ENCODE data around the gene LARGE1. TPM values are rescaled to one million over a fixed set of nuclear protein-coding genes. Genes with fewer than 3 reads are reported as not detected.
"Not testable (repeated sequence)": the region's sequence is repeated elsewhere in the genome, so short reads cannot be mapped to it uniquely, and the experiment has no call there.

The LARGE1 gene
- polyA plus RNA-seq, 6 donors from 2014 or later: 3.6 to 9.5 (median 5.6) TPM

GRCh38 chr22:33472462-33473344 is 447.6 kb downstream of the LARGE1 start:
- H3K27ac Mint-ChIP-seq: no peak overlapping the region
- H3K27me3 Mint-ChIP-seq: no peaks in the 10 kb centered on the region
- DNase-seq (no peak), ATAC-seq (ENCODE audit: low read depth in 2 of 2) (peak in 1 of 2 donors; percentile 40)
- H3K4me1 Mint-ChIP-seq: peaks cover 18 to 22% (median 20%) of the 10 kb centered on the region in 3 donors
- H3K36me3 Mint-ChIP-seq: peaks cover 6 to 8% of the 10 kb centered on the region in 2 donors
- H3K9me3 Mint-ChIP-seq: peaks cover 0 to 7% (median 2%) of the 10 kb centered on the region in 7 donors
- H3K4me3 Mint-ChIP-seq: no peak overlapping the region

- H3K27me3 Mint-ChIP-seq: no peaks in the 10 kb centered on the region
- DNase-seq (no peak), ATAC-seq (ENCODE audit: low read depth in 2 of 2) (no peak)
- H3K36me3 Mint-ChIP-seq: peaks cover 8 to 12% of the 10 kb centered on the region in 2 donors
- H3K4me3 Mint-ChIP-seq: no peak overlapping the region
- peak overlapping the region in 5 of 6 donors; percentile 2 to 87 (median 27) for H3K27ac Mint-ChIP-seq
- H3K4me1 Mint-ChIP-seq: peaks cover 20 to 24% (median 22%) of the 10 kb centered on the region in 3 donors
- H3K9me3 Mint-ChIP-seq: peaks cover 0 to 7% (median 2%) of the 10 kb centered on the region in 7 donors
These were observed 449.8 kb downstream of the LARGE1 start for GRCh38 chr22:33470456-33470855.

GRCh38 chr22:33467620-33468095 is 452.6 kb downstream of the LARGE1 start:
- peaks cover 0 to 19% (median 6%) of the 10 kb centered on the region in 7 donors for H3K9me3 Mint-ChIP-seq
- DNase-seq: no peak
- peaks cover 8 to 12% of the 10 kb centered on the region in 2 donors for H3K36me3 Mint-ChIP-seq
- peak overlapping the region in 1 of 6 donors; percentile 42 for H3K27ac Mint-ChIP-seq
- peaks cover 16 to 19% (median 18%) of the 10 kb centered on the region in 3 donors for H3K4me1 Mint-ChIP-seq
- H3K4me3 Mint-ChIP-seq: no peak overlapping the region
- ATAC-seq (ENCODE audit: low read depth in 2 of 2): no peak
- H3K27me3 Mint-ChIP-seq: no peaks in the 10 kb centered on the region

GRCh38 chr22:33467080-33467479 is 453.2 kb downstream of the LARGE1 start:
- no peak for ATAC-seq (ENCODE audit: low read depth in 2 of 2)
- no peak for DNase-seq
- H3K27me3 Mint-ChIP-seq: no peaks in the 10 kb centered on the region
- H3K4me1 Mint-ChIP-seq: peaks cover 10 to 14% (median 13%) of the 10 kb centered on the region in 3 donors
- H3K36me3 Mint-ChIP-seq: peaks cover 8 to 14% of the 10 kb centered on the region in 2 donors
- H3K9me3 Mint-ChIP-seq: peaks cover 0 to 21% (median 9%) of the 10 kb centered on the region in 7 donors
- H3K27ac Mint-ChIP-seq: peak overlapping the region in 3 of 6 donors; percentile 17 to 84 (median 24)
- H3K4me3 Mint-ChIP-seq: no peak overlapping the region

- H3K27me3 Mint-ChIP-seq: no peaks in the 10 kb centered on the region
- H3K4me3 Mint-ChIP-seq: no peak overlapping the region
- H3K4me1 Mint-ChIP-seq: peaks cover 9 to 10% (median 9%) of the 10 kb centered on the region in 3 donors
- DNase-seq: no peak
- peaks cover 5 to 19% of the 10 kb centered on the region in 2 donors for H3K36me3 Mint-ChIP-seq
- H3K9me3 Mint-ChIP-seq: peaks cover 0 to 29% (median 16%) of the 10 kb centered on the region in 7 donors
- no peak for ATAC-seq (ENCODE audit: low read depth in 2 of 2)
- peak overlapping the region in 2 of 6 donors; percentile 4 to 15 for H3K27ac Mint-ChIP-seq
These were observed 454.7 kb downstream of the LARGE1 start for GRCh38 chr22:33465554-33465953.

- H3K27me3 Mint-ChIP-seq: no peaks in the 10 kb centered on the region
- peak overlapping the region in 2 of 6 donors; percentile 11 to 15 for H3K27ac Mint-ChIP-seq
These were observed 455.6 kb downstream of the LARGE1 start for GRCh38 chr22:33464698-33465097.

GRCh38 chr22:33461698-33462434 is 458.4 kb downstream of the LARGE1 start:
- ATAC-seq (ENCODE audit: low read depth in 2 of 2) (no peak), DNase-seq (no peak)
- Mint-ChIP-seq H3K4me3 (no peak overlapping the region), H3K36me3 (peaks cover 0 to 14% of the 10 kb centered on the region in 2 donors), H3K27ac (no peak overlapping the region), H3K4me1 (peaks cover 7 to 9% (median 8%) of the 10 kb centered on the region in 3 donors), H3K27me3 (no peaks in the 10 kb centered on the region), H3K9me3 (peaks cover 0 to 25% (median 14%) of the 10 kb centered on the region in 7 donors)

More at GRCh38 chr22:33464698-33465097, 455.6 kb downstream of the LARGE1 start:
- ATAC-seq (ENCODE audit: low read depth in 2 of 2) (no peak), DNase-seq (no peak)
- Mint-ChIP-seq H3K4me3 (no peak overlapping the region), H3K9me3 (peaks cover 0 to 25% (median 15%) of the 10 kb centered on the region in 7 donors), H3K36me3 (peaks cover 0 to 14% of the 10 kb centered on the region in 2 donors), H3K4me1 (peaks cover 7 to 9% (median 8%) of the 10 kb centered on the region in 3 donors)

- not testable (repeated sequence) for H3K4me3 Mint-ChIP-seq; H3K4me1 Mint-ChIP-seq; DNase-seq; ATAC-seq (ENCODE audit: low read depth in 2 of 2); H3K27me3 Mint-ChIP-seq; H3K27ac Mint-ChIP-seq
- H3K9me3 Mint-ChIP-seq: peaks cover 0 to 25% (median 14%) of the 10 kb centered on the region in 7 donors
- H3K36me3 Mint-ChIP-seq: peaks cover 0 to 13% of the 10 kb centered on the region in 2 donors
These were observed 459.0 kb downstream of the LARGE1 start for GRCh38 chr22:33461245-33461644.

GRCh38 chr22:33459137-33459536 is 461.1 kb downstream of the LARGE1 start:
- DNase-seq: no peak
- Mint-ChIP-seq H3K4me3 (no peak overlapping the region), H3K27ac (no peak overlapping the region), H3K4me1 (peaks cover 0 to 3% (median 0%) of the 10 kb centered on the region in 3 donors), H3K9me3 (peaks cover 0 to 17% (median 14%) of the 10 kb centered on the region in 7 donors), H3K27me3 (no peaks in the 10 kb centered on the region), H3K36me3 (peaks cover 0 to 7% of the 10 kb centered on the region in 2 donors)
- no peak for ATAC-seq (ENCODE audit: low read depth in 2 of 2)

- Mint-ChIP-seq H3K4me3 (no peak overlapping the region), H3K4me1 (peaks cover 0 to 6% (median 3%) of the 10 kb centered on the region in 3 donors), H3K27me3 (no peaks in the 10 kb centered on the region), H3K36me3 (peaks cover 0 to 5% of the 10 kb centered on the region in 2 donors), H3K9me3 (peaks cover 0 to 4% (median 0%) of the 10 kb centered on the region in 7 donors), H3K27ac (peak overlapping the region in 2 of 6 donors; percentile 14 to 47)
- DNase-seq (no peak), ATAC-seq (ENCODE audit: low read depth in 2 of 2) (no peak)
These were observed 463.8 kb downstream of the LARGE1 start for GRCh38 chr22:33456511-33456910.

- H3K9me3 Mint-ChIP-seq: no peaks in the 10 kb centered on the region
- H3K27me3 Mint-ChIP-seq: no peaks in the 10 kb centered on the region
- H3K4me3 Mint-ChIP-seq: no peak overlapping the region
- DNase-seq (no peak), ATAC-seq (ENCODE audit: low read depth in 2 of 2) (no peak)
- H3K36me3 Mint-ChIP-seq: peaks cover 0 to 5% of the 10 kb centered on the region in 2 donors
- H3K4me1 Mint-ChIP-seq: peaks cover 0 to 6% (median 3%) of the 10 kb centered on the region in 3 donors
- H3K27ac Mint-ChIP-seq: peak overlapping the region in 1 of 6 donors; percentile 54
These were observed 465.2 kb downstream of the LARGE1 start for GRCh38 chr22:33455036-33455435.

- ATAC-seq (ENCODE audit: low read depth in 2 of 2): no peak
- no peak overlapping the region for H3K4me3 Mint-ChIP-seq
- peaks cover 0 to 5% of the 10 kb centered on the region in 2 donors for H3K36me3 Mint-ChIP-seq
- H3K27ac Mint-ChIP-seq: peak overlapping the region in 2 of 6 donors; percentile 61 to 70
- no peaks in the 10 kb centered on the region for H3K27me3 Mint-ChIP-seq
- no peaks in the 10 kb centered on the region for H3K9me3 Mint-ChIP-seq
- peaks cover 5 to 24% (median 17%) of the 10 kb centered on the region in 3 donors for H3K4me1 Mint-ChIP-seq
- no peak for DNase-seq
These were observed 468.3 kb downstream of the LARGE1 start for GRCh38 chr22:33451866-33452469.

GRCh38 chr22:33450756-33451155 is 469.5 kb downstream of the LARGE1 start:
- DNase-seq (no peak), ATAC-seq (ENCODE audit: low read depth in 2 of 2) (no peak)
- no peaks in the 10 kb centered on the region for H3K27me3 Mint-ChIP-seq
- no peaks in the 10 kb centered on the region for H3K9me3 Mint-ChIP-seq
- no peak overlapping the region for H3K4me3 Mint-ChIP-seq
- no peak overlapping the region for H3K27ac Mint-ChIP-seq
- peaks cover 0 to 5% of the 10 kb centered on the region in 2 donors for H3K36me3 Mint-ChIP-seq
- peaks cover 5 to 24% (median 17%) of the 10 kb centered on the region in 3 donors for H3K4me1 Mint-ChIP-seq
